Keratinocyte (primary cell): ENCODE measurements around the gene NTNG1. TPM values are rescaled to one million over a fixed set of nuclear protein-coding genes. Genes with fewer than 3 reads are reported as not detected.

Source experiments
- DNase-seq: peaks from one replicate; pipeline ENCODE4 v3.0.0-alpha.2; 2011; ENCODE audit warnings: low read depth, missing footprints, low spot score
- FAIRE-seq: peaks from 2 replicates; lab custom pipeline; 2011; peaks lifted over from hg19 to GRCh38; lab: Jason Lieb, UNC
- H2AFZ ChIP-seq: 2 replicates; pipeline ENCODE4 v1.6.0; 2012; ENCODE audit warnings: low read length, control low read depth, inconsistent platforms; ENCODE audit not compliant: control insufficient read depth
- H3K27ac ChIP-seq: 2 replicates; pipeline ENCODE4 v1.5.1; 2011; ENCODE audit warnings: low read length; ENCODE audit not compliant: control insufficient read depth, insufficient read depth
- H3K27me3 ChIP-seq: 3 replicates; pipeline ENCODE4 v1.6.0; 2011; ENCODE audit warnings: low read length; ENCODE audit not compliant: control insufficient read depth, insufficient read depth; ENCODE audit errors: extremely low read depth
- H3K36me3 ChIP-seq, 2 experiments: 2 replicates in 1 of 2; 3 replicates in 1 of 2; pipeline ENCODE4 v1.5.1; 2011; ENCODE audit warnings: low read length in 2 of 2, mild to moderate bottlenecking in 1 of 2; ENCODE audit not compliant: control insufficient read depth in 2 of 2, insufficient read depth in 2 of 2; ENCODE audit errors: extremely low read depth in 1 of 2
- H3K4me1 ChIP-seq: 3 replicates; pipeline ENCODE4 v1.5.1; 2011; ENCODE audit warnings: low read length; ENCODE audit not compliant: control insufficient read depth, insufficient read depth; ENCODE audit errors: extremely low read depth
- H3K4me2 ChIP-seq: 3 replicates; pipeline ENCODE4 v1.6.0; 2011; ENCODE audit warnings: low read depth, low read length; ENCODE audit not compliant: control insufficient read depth, insufficient read depth; ENCODE audit errors: extremely low read depth
- H3K4me3 ChIP-seq, 3 experiments: fragments of 200-600 bp in 1 of 3; sonication (generic) in 1 of 3; 2 replicates in 2 of 3; 3 replicates in 1 of 3; pipeline ENCODE4 v1.5.1; 2011 to 2016; ENCODE audit warnings: low read length in 3 of 3, mild to moderate bottlenecking in 3 of 3, control low read depth in 2 of 3, inconsistent platforms in 1 of 3, low read depth in 1 of 3, mixed read lengths in 1 of 3, mixed run types in 1 of 3, moderate library complexity in 1 of 3; ENCODE audit not compliant: control insufficient read depth in 2 of 3, insufficient read depth in 2 of 3; ENCODE audit errors: extremely low read depth in 1 of 3
- H3K79me2 ChIP-seq: 2 replicates; pipeline ENCODE4 v1.6.0; 2012; ENCODE audit warnings: low read length; ENCODE audit not compliant: control insufficient read depth, insufficient read depth
- H3K9ac ChIP-seq: 3 replicates; pipeline ENCODE4 v1.6.0; 2011; ENCODE audit warnings: low read length; ENCODE audit not compliant: control insufficient read depth, insufficient read depth; ENCODE audit errors: extremely low read depth
- H3K9me1 ChIP-seq: 3 replicates; pipeline ENCODE4 v1.6.0; 2011; ENCODE audit warnings: low read length; ENCODE audit not compliant: control insufficient read depth, insufficient read depth; ENCODE audit errors: extremely low read depth
- H3K9me3 ChIP-seq: 2 replicates; pipeline ENCODE4 v1.5.1; 2012; ENCODE audit warnings: low read depth, low read length; ENCODE audit not compliant: control insufficient read depth
- H4K20me1 ChIP-seq: 3 replicates; pipeline ENCODE4 v1.6.0; 2011; ENCODE audit warnings: low read length; ENCODE audit not compliant: control insufficient read depth, insufficient read depth; ENCODE audit errors: extremely low read depth
- CTCF ChIP-seq, 3 experiments: IDR thresholded peaks in 1 of 3; conservative IDR thresholded peaks in 1 of 3; optimal IDR thresholded peaks in 1 of 3; 2 replicates in 2 of 3; 3 replicates in 1 of 3; pipeline versions ENCODE3 to v1.5.1; 2011; ENCODE audit warnings: low read length in 3 of 3, mild to moderate bottlenecking in 3 of 3, moderate library complexity in 2 of 3, control low read depth in 1 of 3, inconsistent platforms in 1 of 3; ENCODE audit not compliant: insufficient read depth in 2 of 3; ENCODE audit errors: extremely low read depth in 1 of 3
- EZH2 ChIP-seq: IDR thresholded peaks from one replicate; pipeline ENCODE4 v1.6.1; 2012; ENCODE audit warnings: inconsistent platforms, mild to moderate bottlenecking, low read length, moderate library complexity
- dilution Hi-C: fragments of 300-500 bp; cut with MboI; formaldehyde crosslinking; loops from one replicate; pipeline ENCODE4 v1.7.0; 2020; ENCODE audit warnings: low sequenced_read_pairs; ENCODE audit not compliant: extremely low pct_ligation_motif_present
- polyA plus RNA-seq, 5 experiments: library from polyadenylated mRNA; depleted of rRNA in 3 of 5; stranded (reverse) in 3 of 5; stranded (forward) in 1 of 5; unstranded in 1 of 5; fragments of >200 nt; gene quantifications; 1 replicate in 1 of 5; 2 replicates in 3 of 5; 3 replicates in 1 of 5; pipeline versions ENCODE4 v1.2.1 to v1.2.3, GENCODE V29; 2011 to 2012; ENCODE audit warnings: missing spikeins in 2 of 5, low read depth in 1 of 5, low replicate concordance in 1 of 5

Gene NTNG1
- polyA plus RNA-seq, 1 donor (not counting 4 experiments of a cell fraction or from before 2014, with no cell fraction given): 8.1 TPM

- H4K20me1 ChIP-seq: no peaks in the 10 kb centered on the region
- DNase-seq: no peak
- H3K4me2 ChIP-seq: no peak overlapping the region
- H3K27me3 ChIP-seq: no peaks in the 10 kb centered on the region
- no peaks in the 10 kb centered on the region for H3K9me3 ChIP-seq
- no peaks in the 10 kb centered on the region for H3K9me1 ChIP-seq
- no peaks in the 10 kb centered on the region for H3K79me2 ChIP-seq
- no peak overlapping the region for H3K4me3 ChIP-seq
- H3K36me3 ChIP-seq: no peaks in the 10 kb centered on the region
- no peak for FAIRE-seq
- H3K4me1 ChIP-seq: no peaks in the 10 kb centered on the region
- no peak overlapping the region for H3K27ac ChIP-seq
- dilution Hi-C loops: no loop called here
- H3K9ac ChIP-seq: no peak overlapping the region
- TF ChIP-seq CTCF (optimal IDR thresholded peaks at IDR 0.05 in 1 of 3, IDR thresholded peaks at IDR 0.05 in 1 of 3, conservative IDR thresholded peaks at IDR 0.05 in 1 of 3; ENCODE audit: extremely low read depth in 1 of 3, insufficient read depth in 2 of 3, low read length in 3 of 3) (no peak), EZH2 (no peak)
- no peak overlapping the region for H2AFZ ChIP-seq
Measured at GRCh38 chr1:107432108-107432507, 291.3 kb downstream of the NTNG1 start.

- H3K9ac ChIP-seq: no peak overlapping the region
- no peak overlapping the region for H2AFZ ChIP-seq
- no peaks in the 10 kb centered on the region for H3K9me1 ChIP-seq
- no peaks in the 10 kb centered on the region for H3K27me3 ChIP-seq
- H3K36me3 ChIP-seq: no peaks in the 10 kb centered on the region
- dilution Hi-C loops: no loop called here
- no peaks in the 10 kb centered on the region for H3K4me1 ChIP-seq
- no peaks in the 10 kb centered on the region for H3K79me2 ChIP-seq
- TF ChIP-seq EZH2 (no peak), CTCF (optimal IDR thresholded peaks at IDR 0.05 in 1 of 3, IDR thresholded peaks at IDR 0.05 in 1 of 3, conservative IDR thresholded peaks at IDR 0.05 in 1 of 3; ENCODE audit: extremely low read depth in 1 of 3, insufficient read depth in 2 of 3, low read length in 3 of 3) (no peak)
- no peak overlapping the region for H3K4me3 ChIP-seq
- H4K20me1 ChIP-seq: no peaks in the 10 kb centered on the region
- FAIRE-seq (no peak), DNase-seq (no peak)
- H3K4me2 ChIP-seq: no peak overlapping the region
- no peaks in the 10 kb centered on the region for H3K9me3 ChIP-seq
- no peak overlapping the region for H3K27ac ChIP-seq
Measured at GRCh38 chr1:107433068-107433467, 292.2 kb downstream of the NTNG1 start.
